Trophoblast cell (in vitro differentiated cells and primary cell): ENCODE data around the gene EEF2KMT.

Experiments used
- DNase-seq, 2 donors: peaks; one replicate each; pipeline ENCODE4 v3.0.0-alpha.2; 2016
- H2AFZ ChIP-seq: 2 replicates; pipeline ENCODE4 v1.6.1; 2013; ENCODE audit warnings: low read length, moderate library complexity, mild to moderate bottlenecking; ENCODE audit not compliant: insufficient read depth, poor library complexity
- H2AK5ac ChIP-seq: 2 replicates; pipeline ENCODE4 v1.6.1; 2013; ENCODE audit warnings: mild to moderate bottlenecking, low read length
- H2BK120ac ChIP-seq: 2 replicates; pipeline ENCODE4 v1.6.1; 2013; ENCODE audit warnings: low read length, mild to moderate bottlenecking, moderate library complexity; ENCODE audit not compliant: insufficient read depth, poor library complexity
- H2BK12ac ChIP-seq: 2 replicates; pipeline ENCODE4 v1.6.1; 2013; ENCODE audit warnings: mild to moderate bottlenecking, low read length, moderate library complexity
- H2BK5ac ChIP-seq: 2 replicates; pipeline ENCODE4 v1.6.1; 2013; ENCODE audit warnings: low read length, low read depth, moderate library complexity, mild to moderate bottlenecking; ENCODE audit not compliant: poor library complexity
- H3K14ac ChIP-seq: 2 replicates; pipeline ENCODE4 v1.6.1; 2013; ENCODE audit warnings: mild to moderate bottlenecking, low read length
- H3K18ac ChIP-seq: 2 replicates; pipeline ENCODE4 v1.6.1; 2013; ENCODE audit warnings: mild to moderate bottlenecking, low read length
- H3K23ac ChIP-seq: 2 replicates; pipeline ENCODE4 v1.6.1; 2013; ENCODE audit warnings: low read length
- H3K27ac ChIP-seq: 2 replicates; pipeline ENCODE4 v1.5.1; 2013; ENCODE audit warnings: low read depth, mild to moderate bottlenecking, inconsistent platforms, low read length, moderate library complexity
- H3K27me3 ChIP-seq: 2 replicates; pipeline ENCODE4 v1.6.1; 2013; ENCODE audit warnings: inconsistent platforms, mild to moderate bottlenecking, low read length, moderate library complexity; ENCODE audit not compliant: insufficient read depth
- H3K36me3 ChIP-seq, 2 experiments: 1 replicate in 1 of 2; 2 replicates in 1 of 2; pipeline ENCODE4 v1.6.1; 2013; ENCODE audit warnings: low read length in 2 of 2, mild to moderate bottlenecking in 2 of 2, moderate library complexity in 1 of 2; ENCODE audit not compliant: insufficient read depth in 2 of 2, control insufficient read depth in 1 of 2
- H3K4ac ChIP-seq: 2 replicates; pipeline ENCODE4 v1.6.1; 2013; ENCODE audit warnings: low read depth, mild to moderate bottlenecking, low read length, moderate library complexity
- H3K4me1 ChIP-seq, 2 experiments: 1 replicate in 1 of 2; 2 replicates in 1 of 2; pipeline ENCODE4 v1.6.1; 2013; ENCODE audit warnings: low read length in 2 of 2, mild to moderate bottlenecking in 2 of 2, moderate library complexity in 1 of 2; ENCODE audit not compliant: insufficient read depth in 2 of 2, control insufficient read depth in 1 of 2
- H3K4me2 ChIP-seq: 2 replicates; pipeline ENCODE4 v1.6.1; 2013; ENCODE audit warnings: inconsistent platforms, mild to moderate bottlenecking, low read length, moderate library complexity
- H3K4me3 ChIP-seq: 2 replicates; pipeline ENCODE4 v1.5.1; 2013; ENCODE audit warnings: mild to moderate bottlenecking, low read depth, low read length, inconsistent platforms
- H3K79me1 ChIP-seq: one replicate; pipeline ENCODE4 v1.6.1; 2013; ENCODE audit warnings: low read length
- H3K79me2 ChIP-seq: 2 replicates; pipeline ENCODE4 v1.6.1; 2013; ENCODE audit warnings: low read length, mild to moderate bottlenecking; ENCODE audit not compliant: control insufficient read depth, insufficient read depth, poor library complexity
- H3K9ac ChIP-seq: 2 replicates; pipeline ENCODE4 v1.6.1; 2013; ENCODE audit warnings: mild to moderate bottlenecking, low read length
- H3K9me3 ChIP-seq: 2 replicates; pipeline ENCODE4 v1.6.1; 2013; ENCODE audit warnings: low read depth, mild to moderate bottlenecking, control low read depth, inconsistent platforms, low read length; ENCODE audit not compliant: insufficient read depth
- H4K12ac ChIP-seq: 2 replicates; pipeline ENCODE4 v1.6.1; 2013; ENCODE audit warnings: low read depth, mild to moderate bottlenecking, low read length, moderate library complexity
- H4K8ac ChIP-seq: 2 replicates; pipeline ENCODE4 v1.6.1; 2013; ENCODE audit warnings: low read depth, mild to moderate bottlenecking, low read length, moderate library complexity
- H4K91ac ChIP-seq: one replicate; pipeline ENCODE4 v1.6.1; 2013; ENCODE audit warnings: low read depth, mild to moderate bottlenecking, low read length, moderate library complexity
- WGBS: extraction: QIAGEN DNeasy Blood & Tissue Kit; methylation state at CpG from one replicate; pipeline ENCODE4 v1.1.7; 2013; ENCODE audit warnings: missing lambda C conversion rate; ENCODE audit not compliant: insufficient read length, insufficient coverage; ENCODE audit errors: extremely low coverage; 5-methylcytosine and 5-hydroxymethylcytosine counted together

Gene EEF2KMT

DNA sequence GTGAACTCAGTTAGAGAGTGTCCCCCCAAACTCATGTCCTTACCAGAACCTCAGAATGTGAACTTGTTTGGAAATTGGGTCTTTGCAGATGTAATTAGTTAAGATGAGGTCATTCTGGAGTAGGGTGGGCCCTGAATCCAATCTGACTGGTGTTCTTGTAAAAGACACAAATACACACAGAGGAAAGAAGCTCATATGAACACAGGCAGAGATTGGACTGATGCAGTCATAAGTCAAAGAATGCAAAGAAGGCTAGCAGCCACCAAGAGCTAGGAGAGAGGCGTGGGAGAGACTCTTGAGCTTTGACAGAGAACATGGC is 61.7 kb downstream of the EEF2KMT start:
- H2BK5ac ChIP-seq, result no peak overlapping the region
- peaks cover 7% of the 10 kb centered on the region for H3K79me2 ChIP-seq
- no CpG with 5 or more reads among the region's 1 CpG for WGBS
- no peak overlapping the region for H4K12ac ChIP-seq
- no peak overlapping the region for H3K14ac ChIP-seq
- no peaks in the 10 kb centered on the region for H3K27me3 ChIP-seq
- H3K4me2 ChIP-seq, result no peak overlapping the region
- H4K8ac ChIP-seq, result no peak overlapping the region
- peaks cover 0 to 2% of the 10 kb centered on the region in 2 experiments for H3K36me3 ChIP-seq
- H3K27ac ChIP-seq, result no peak overlapping the region
- H3K18ac ChIP-seq, result no peak overlapping the region
- H2AK5ac ChIP-seq, result no peak overlapping the region
- H3K79me1 ChIP-seq, result peaks cover 5% of the 10 kb centered on the region
- no peak for DNase-seq
- H3K4me1 ChIP-seq, result peaks cover 5 to 7% of the 10 kb centered on the region in 2 experiments
- H4K91ac ChIP-seq, result no peak overlapping the region
- no peaks in the 10 kb centered on the region for H3K9me3 ChIP-seq
- no peak overlapping the region for H3K9ac ChIP-seq
- no peak overlapping the region for H2AFZ ChIP-seq
- H2BK120ac ChIP-seq, result no peak overlapping the region
- H2BK12ac ChIP-seq, result no peak overlapping the region
- no peak overlapping the region for H3K23ac ChIP-seq
- H3K4me3 ChIP-seq, result no peak overlapping the region
- no peak overlapping the region for H3K4ac ChIP-seq
